HG03103 (cell line): ENCODE measurements around the gene C13orf46.
"Not testable (repeated sequence)": the region's sequence is repeated elsewhere in the genome, so short reads cannot be mapped to it uniquely, and the experiment has no call there.

Experiments
- ATAC-seq: cut with Tn5 transposase; IDR thresholded peaks from one replicate; pipeline ENCODE4 v1.9.1; 2021; ENCODE audit warnings: low read depth; ENCODE audit not compliant: unreplicated experiment

Gene C13orf46

GRCh38 chr13:113973218-113974164 lies at the start of gene C13orf46:
TSS of gene C13orf46 (minus strand) at chr13:113974076. CDS start at chr13:113973997, 79 bp downstream.
- ATAC-seq, result no peak

GRCh38 chr13:114022876-114023275 lies 49.0 kb upstream of the C13orf46 start:
- no peak for ATAC-seq

GRCh38 chr13:114022309-114022669 lies 48.4 kb upstream of the C13orf46 start:
- no peak for ATAC-seq

GRCh38 chr13:114021464-114022308 lies 47.8 kb upstream of the C13orf46 start:
- no peak for ATAC-seq

- ATAC-seq, result no peak
Measured at GRCh38 chr13:114020750-114021463, 47.0 kb upstream of the C13orf46 start.

GRCh38 chr13:114020134-114020533 lies 46.3 kb upstream of the C13orf46 start:
- ATAC-seq, result not testable (repeated sequence)

GRCh38 chr13:114019367-114019766 lies 45.5 kb upstream of the C13orf46 start:
- no peak for ATAC-seq

- no peak for ATAC-seq
Measured at GRCh38 chr13:114018461-114019055, 44.7 kb upstream of the C13orf46 start.

GRCh38 chr13:114017966-114018365 lies 44.1 kb upstream of the C13orf46 start:
- ATAC-seq, result no peak

GRCh38 chr13:114017028-114017630 lies 43.3 kb upstream of the C13orf46 start:
- no peak for ATAC-seq

- no peak for ATAC-seq
Measured at GRCh38 chr13:114016321-114017027, 42.6 kb upstream of the C13orf46 start.

GRCh38 chr13:114015969-114016295 lies 42.1 kb upstream of the C13orf46 start:
- no peak for ATAC-seq

- ATAC-seq, result no peak
Measured at GRCh38 chr13:114015111-114015968, 41.5 kb upstream of the C13orf46 start.

GRCh38 chr13:114013952-114014629 lies 40.2 kb upstream of the C13orf46 start:
- ATAC-seq, result no peak

- ATAC-seq, result no peak
Measured at GRCh38 chr13:114013336-114013735, 39.5 kb upstream of the C13orf46 start.

GRCh38 chr13:114012921-114013320 lies 39.0 kb upstream of the C13orf46 start:
- no peak for ATAC-seq

- no peak for ATAC-seq
Measured at GRCh38 chr13:114012141-114012540, 38.3 kb upstream of the C13orf46 start.

GRCh38 chr13:114011226-114011625 lies 37.4 kb upstream of the C13orf46 start:
- ATAC-seq, result no peak
